H1 (cell line): ENCODE measurements around the gene TRHDE. TPM values are rescaled to one million over a fixed set of nuclear protein-coding genes. Genes with fewer than 3 reads are reported as not detected.

Source experiments
- CTCF ChIA-PET: fragments of 300-600 bp; sonication (Branson Sonifier 250); formaldehyde crosslinking; loops from one replicate; lab custom pipeline; 2021; ENCODE audit not compliant: partially characterized antibody; lab: Charles Lee
- POLR2A ChIA-PET: fragments of 300-600 bp; sonication (Branson Sonifier 250); formaldehyde crosslinking; loops from one replicate; lab custom pipeline; 2021; ENCODE audit warnings: inconsistent platforms; ENCODE audit not compliant: partially characterized antibody; lab: Charles Lee
- DNase-seq, 2 experiments: peaks; one replicate each; pipeline versions ENCODE4 v3.0.0 to v3.0.0-alpha.2; 2010 to 2022; ENCODE audit warnings: low spot score in 2 of 2, low read depth in 1 of 2, mixed read lengths in 1 of 2
- FAIRE-seq: peaks from 2 replicates; lab custom pipeline; 2011; peaks lifted over from hg19 to GRCh38; lab: Jason Lieb, UNC
- H2AFZ ChIP-seq: 2 replicates; pipeline ENCODE4 v1.8.1; 2012; ENCODE audit warnings: low read length, inconsistent platforms
- H2AK5ac ChIP-seq: 2 replicates; pipeline ENCODE4 v1.6.1; 2013; ENCODE audit warnings: low read depth, low read length
- H2BK120ac ChIP-seq: replicated peaks from 2 replicates; pipeline ENCODE3; 2013; ENCODE audit warnings: low read depth, low read length, inconsistent platforms
- H2BK12ac ChIP-seq: 2 replicates; pipeline ENCODE4 v1.6.1; 2013; ENCODE audit warnings: low read depth, low read length
- H2BK15ac ChIP-seq: 2 replicates; pipeline ENCODE4 v1.6.1; 2013; ENCODE audit warnings: low read length
- H2BK20ac ChIP-seq: 2 replicates; pipeline ENCODE4 v1.6.1; 2013; ENCODE audit warnings: low read length
- H2BK5ac ChIP-seq: 2 replicates; pipeline ENCODE4 v1.6.1; 2013; ENCODE audit warnings: low read depth, low read length
- H3K14ac ChIP-seq: 2 replicates; pipeline ENCODE4 v1.6.1; 2013; ENCODE audit warnings: inconsistent platforms; ENCODE audit not compliant: insufficient read length
- H3K18ac ChIP-seq: 2 replicates; pipeline ENCODE4 v1.6.1; 2013; ENCODE audit warnings: low read length; ENCODE audit errors: extremely low read depth
- H3K23ac ChIP-seq: 2 replicates; pipeline ENCODE4 v1.6.1; 2013; ENCODE audit warnings: inconsistent platforms; ENCODE audit not compliant: insufficient read length
- H3K23me2 ChIP-seq: 2 replicates; pipeline ENCODE4 v1.6.1; 2013; ENCODE audit warnings: low read depth, low read length
- H3K27ac ChIP-seq: 2 replicates; pipeline ENCODE4 v1.6.1; 2011; ENCODE audit warnings: low read depth, low read length, inconsistent platforms
- H3K27me3 ChIP-seq, 4 experiments: replicated peaks in 1 of 4; 1 replicate in 1 of 4; 2 replicates in 3 of 4; pipeline versions ENCODE4 v1.6.1 to v1.8.1; 2011 to 2013; ENCODE audit warnings: low read length in 3 of 4, mild to moderate bottlenecking in 3 of 4, inconsistent platforms in 2 of 4, mixed read lengths in 2 of 4, moderate library complexity in 1 of 4; ENCODE audit not compliant: control insufficient read depth in 3 of 4, insufficient read depth in 3 of 4; ENCODE audit errors: extremely low read depth in 1 of 4
- H3K36me3 ChIP-seq, 4 experiments: 2 replicates each; pipeline versions ENCODE4 v1.6.1 to v1.8.1; 2011 to 2013; ENCODE audit warnings: mild to moderate bottlenecking in 4 of 4, low read length in 3 of 4, moderate library complexity in 2 of 4, control low read depth in 1 of 4, inconsistent platforms in 1 of 4; ENCODE audit not compliant: insufficient read depth in 4 of 4, control insufficient read depth in 2 of 4
- H3K4ac ChIP-seq: replicated peaks from 2 replicates; pipeline ENCODE3; 2013; ENCODE audit warnings: low read length, low read depth, mixed read lengths, inconsistent platforms; ENCODE audit not compliant: insufficient read length
- H3K4me1 ChIP-seq, 4 experiments: replicated peaks in 1 of 4; 1 replicate in 1 of 4; 2 replicates in 3 of 4; pipeline versions ENCODE4 v1.6.1 to v1.8.1; 2011 to 2013; ENCODE audit warnings: low read length in 3 of 4, inconsistent platforms in 2 of 4, mixed read lengths in 1 of 4; ENCODE audit not compliant: insufficient read depth in 4 of 4, control insufficient read depth in 3 of 4
- H3K4me2 ChIP-seq, 2 experiments: 2 replicates each; pipeline versions ENCODE4 v1.6.1 to v1.8.1; 2011 to 2013; ENCODE audit warnings: low read depth in 2 of 2, low read length in 2 of 2, control low read depth in 1 of 2, inconsistent platforms in 1 of 2, mild to moderate bottlenecking in 1 of 2; ENCODE audit not compliant: insufficient read depth in 1 of 2
- H3K4me3 ChIP-seq, 4 experiments: fragments of 200-600, 300-600 bp in 1 of 4; sonication (generic), shearing (Covaris generic), sonication (Bioruptor Twin) in 1 of 4; 2 replicates each; pipeline versions ENCODE4 v1.5.1 to v1.8.1; 2011 to 2016; ENCODE audit warnings: low read length in 4 of 4, low read depth in 3 of 4, control low read depth in 2 of 4, inconsistent platforms in 2 of 4, mild to moderate bottlenecking in 2 of 4, mixed read lengths in 1 of 4, moderate library complexity in 1 of 4; ENCODE audit not compliant: insufficient read depth in 2 of 4; ENCODE audit errors: extremely low read depth in 1 of 4
- H3K56ac ChIP-seq: replicated peaks from 2 replicates; pipeline ENCODE3; 2013; ENCODE audit warnings: low read depth, mild to moderate bottlenecking, mixed read lengths, low read length, inconsistent platforms; ENCODE audit not compliant: insufficient read length
- H3K79me1 ChIP-seq: 2 replicates; pipeline ENCODE4 v1.6.1; 2013; ENCODE audit warnings: low read depth, low read length, control low read depth
- H3K79me2 ChIP-seq, 2 experiments: 2 replicates each; pipeline versions ENCODE4 v1.6.1 to v1.8.1; 2012 to 2013; ENCODE audit warnings: low read length in 2 of 2, mild to moderate bottlenecking in 2 of 2, inconsistent platforms in 1 of 2; ENCODE audit not compliant: insufficient read depth in 2 of 2, control insufficient read depth in 1 of 2
- H3K9ac ChIP-seq, 4 experiments: replicated peaks in 1 of 4; 1 replicate in 1 of 4; 2 replicates in 3 of 4; pipeline versions ENCODE4 v1.6.1 to v1.8.1; 2011 to 2013; ENCODE audit warnings: low read depth in 3 of 4, low read length in 3 of 4, control low read depth in 2 of 4, mild to moderate bottlenecking in 2 of 4, moderate library complexity in 2 of 4, inconsistent platforms in 1 of 4; ENCODE audit errors: extremely low read depth in 1 of 4
- H3K9me3 ChIP-seq, 2 experiments: 2 replicates each; pipeline versions ENCODE4 v1.6.1 to v1.8.1; 2012 to 2013; ENCODE audit warnings: mild to moderate bottlenecking in 2 of 2, moderate library complexity in 2 of 2, control low read depth in 1 of 2, inconsistent platforms in 1 of 2, low read depth in 1 of 2, low read length in 1 of 2, mixed read lengths in 1 of 2; ENCODE audit not compliant: insufficient read depth in 2 of 2
- H4K20me1 ChIP-seq, 2 experiments: replicated peaks in 1 of 2; 2 replicates each; pipeline versions ENCODE3 to v1.8.1; 2011 to 2013; ENCODE audit warnings: inconsistent platforms in 2 of 2, low read length in 2 of 2, mild to moderate bottlenecking in 1 of 2; ENCODE audit not compliant: insufficient read depth in 2 of 2, control insufficient read depth in 1 of 2
- H4K5ac ChIP-seq: 2 replicates; pipeline ENCODE4 v1.6.1; 2013; ENCODE audit warnings: low read length, low read depth, mixed read lengths, inconsistent platforms; ENCODE audit not compliant: insufficient read length
- H4K8ac ChIP-seq: 2 replicates; pipeline ENCODE4 v1.8.0; 2013; ENCODE audit warnings: mild to moderate bottlenecking, moderate library complexity, low read length, inconsistent platforms; ENCODE audit not compliant: insufficient read depth; ENCODE audit errors: extremely low read depth
- H4K91ac ChIP-seq: replicated peaks from 2 replicates; pipeline ENCODE3; 2013; ENCODE audit warnings: low read length, mixed read lengths, inconsistent platforms; ENCODE audit not compliant: insufficient read length
- ATF3 ChIP-seq: IDR thresholded peaks from 2 replicates; pipeline ENCODE4 v1.6.1; 2011; ENCODE audit warnings: low read depth, mild to moderate bottlenecking, low read length; ENCODE audit not compliant: insufficient read depth
- BACH1 ChIP-seq: IDR thresholded peaks from 2 replicates; pipeline ENCODE4 v1.6.1; 2012; ENCODE audit warnings: low read length, improper control_type of control experiment
- CHD1 ChIP-seq: IDR thresholded peaks from 2 replicates; pipeline ENCODE4 v1.6.1; 2012; ENCODE audit warnings: low read depth, low read length, improper control_type of control experiment
- CHD2 ChIP-seq: IDR thresholded peaks from 2 replicates; pipeline ENCODE4 v1.6.1; 2012; ENCODE audit warnings: low read length, improper control_type of control experiment
- CTCF ChIP-seq, 3 experiments: IDR thresholded peaks; 1 replicate in 2 of 3; 2 replicates in 1 of 3; pipeline versions ENCODE4 v1.5.1 to v1.6.1; 2011; ENCODE audit warnings: low read length in 3 of 3, mild to moderate bottlenecking in 3 of 3, inconsistent platforms in 2 of 3, low read depth in 1 of 3, moderate library complexity in 1 of 3; ENCODE audit not compliant: insufficient read depth in 1 of 3; ENCODE audit errors: control extremely low read depth in 1 of 3
- EGR1 ChIP-seq: IDR thresholded peaks from 2 replicates; pipeline ENCODE4 v1.6.1; 2011; ENCODE audit warnings: low read depth, low read length, borderline replicate concordance
- HDAC6 ChIP-seq: IDR thresholded peaks from one replicate; pipeline ENCODE4 v1.7.1; 2012; ENCODE audit warnings: low read depth, mild to moderate bottlenecking, inconsistent platforms, low read length, moderate library complexity
- MAFK ChIP-seq: IDR thresholded peaks from 2 replicates; pipeline ENCODE4 v1.6.1; 2012; ENCODE audit warnings: low read depth, mild to moderate bottlenecking, improper control_type of control experiment, low read length
- PHF8 ChIP-seq: fragments of 200-600 bp; sonication (generic); conservative IDR thresholded peaks from 2 replicates; pipeline ENCODE4 v1.7.1; 2012; ENCODE audit warnings: low read depth, mild to moderate bottlenecking, inconsistent platforms, low read length, moderate library complexity
- RFX5 ChIP-seq: IDR thresholded peaks from 2 replicates; pipeline ENCODE4 v1.6.1; 2011; ENCODE audit warnings: low read depth, low read length, improper control_type of control experiment, borderline replicate concordance
- SUZ12 ChIP-seq: fragments of 200-600 bp; sonication (generic); IDR thresholded peaks from 2 replicates; pipeline ENCODE4 v1.6.1; 2012; ENCODE audit warnings: mild to moderate bottlenecking, inconsistent platforms, low read length, moderate library complexity, mixed read lengths
- TCF12 ChIP-seq: IDR thresholded peaks from 2 replicates; pipeline ENCODE4 v1.6.1; 2011; ENCODE audit warnings: low read depth, mild to moderate bottlenecking, low read length
- polyA plus RNA-seq, 7 experiments: library from polyadenylated mRNA; depleted of rRNA in 3 of 7; stranded (reverse) in 5 of 7; unstranded in 2 of 7; fragments of >200 nt in 5 of 7; fragments of 200-250 nt in 2 of 7; gene quantifications; 1 replicate in 5 of 7; 2 replicates in 1 of 7; 4 replicates in 1 of 7; pipeline versions ENCODE4 v1.2.1 to v1.2.3, GENCODE V29; 2011 to 2013; ENCODE audit warnings: missing spikeins in 2 of 7, mixed read lengths in 2 of 7
- total RNA-seq: library from RNA; stranded (reverse); fragmentation: NEBNext Ultra II Directional; extraction: Animal tissue kit (Norgen Biotek cat#: 25700); gene quantifications from 2 replicates; pipeline ENCODE4 v1.2.1, GENCODE V29; 2021

The TRHDE gene
- total and polyA plus RNA-seq, 2 of the 8 experiments (the other 6 are each of a cell fraction or from before 2014, with no cell fraction given): 1.3 to 5.0 TPM

- POLR2A ChIA-PET: no interaction called here
- no peaks in the 10 kb centered on the region for H3K79me1 ChIP-seq
- no peak for DNase-seq
- no peaks in the 10 kb centered on the region for H3K79me2 ChIP-seq
- H3K56ac ChIP-seq: no peak overlapping the region
- no peak overlapping the region for H4K5ac ChIP-seq
- no peak overlapping the region for H3K4me2 ChIP-seq
- no peak overlapping the region for H3K4me3 ChIP-seq
- TF ChIP-seq HDAC6: no peak
- TF ChIP-seq TCF12: no peak
- no peak for TF ChIP-seq CHD1
- TF ChIP-seq CHD2: no peak
- no peak for TF ChIP-seq RFX5
- TF ChIP-seq BACH1: no peak
- TF ChIP-seq MAFK: no peak
- no peak for TF ChIP-seq CTCF (IDR thresholded peaks at IDR 0.05; ENCODE audit: control extremely low read depth in 1 of 3, insufficient read depth in 1 of 3, low read depth in 1 of 3, low read length in 3 of 3)
- TF ChIP-seq EGR1: no peak
- no peak for TF ChIP-seq ATF3
- TF ChIP-seq PHF8: no peak
- TF ChIP-seq SUZ12: no peak
- no peak overlapping the region for H3K14ac ChIP-seq
- no peaks in the 10 kb centered on the region for H4K20me1 ChIP-seq
- H3K36me3 ChIP-seq: no peaks in the 10 kb centered on the region
- H3K9me3 ChIP-seq: no peaks in the 10 kb centered on the region
- FAIRE-seq: no peak
- no peak overlapping the region for H4K91ac ChIP-seq
- H3K18ac ChIP-seq: no peak overlapping the region
- H3K4ac ChIP-seq: no peak overlapping the region
- H3K27me3 ChIP-seq: no peaks in the 10 kb centered on the region
- H3K23ac ChIP-seq: no peak overlapping the region
- H4K8ac ChIP-seq: no peak overlapping the region
- CTCF ChIA-PET: no interaction called here
- H3K9ac ChIP-seq: no peak overlapping the region
- H3K4me1 ChIP-seq: no peaks in the 10 kb centered on the region
- H2BK20ac ChIP-seq: no peak overlapping the region
- no peak overlapping the region for H2BK12ac ChIP-seq
- no peak overlapping the region for H2BK120ac ChIP-seq
- H3K27ac ChIP-seq: no peak overlapping the region
- H3K23me2 ChIP-seq: no peaks in the 10 kb centered on the region
- H2AFZ ChIP-seq: no peak overlapping the region
- H2AK5ac ChIP-seq: no peak overlapping the region
- no peak overlapping the region for H2BK5ac ChIP-seq
- H2BK15ac ChIP-seq: no peak overlapping the region
Measured at GRCh38 chr12:72388322-72388721, 116.2 kb downstream of the TRHDE start.
